H1 (cell line): ENCODE results near the gene ACAP2. TPM values are rescaled to one million over a fixed set of nuclear protein-coding genes. Genes with fewer than 3 reads are reported as not detected.

Experiments used
- CTCF ChIA-PET: fragments of 300-600 bp; sonication (Branson Sonifier 250); formaldehyde crosslinking; loops from one replicate; lab custom pipeline; 2021; ENCODE audit not compliant: partially characterized antibody; lab: Charles Lee
- POLR2A ChIA-PET: fragments of 300-600 bp; sonication (Branson Sonifier 250); formaldehyde crosslinking; loops from one replicate; lab custom pipeline; 2021; ENCODE audit warnings: inconsistent platforms; ENCODE audit not compliant: partially characterized antibody; lab: Charles Lee
- DNase-seq, 2 experiments: peaks; one replicate each; pipeline versions ENCODE4 v3.0.0 to v3.0.0-alpha.2; 2010 to 2022; ENCODE audit warnings: low spot score in 2 of 2, low read depth in 1 of 2, mixed read lengths in 1 of 2
- FAIRE-seq: peaks from 2 replicates; lab custom pipeline; 2011; peaks lifted over from hg19 to GRCh38; lab: Jason Lieb, UNC
- H2AFZ ChIP-seq: 2 replicates; pipeline ENCODE4 v1.8.1; 2012; ENCODE audit warnings: low read length, inconsistent platforms
- H2AK5ac ChIP-seq: 2 replicates; pipeline ENCODE4 v1.6.1; 2013; ENCODE audit warnings: low read depth, low read length
- H2BK120ac ChIP-seq: replicated peaks from 2 replicates; pipeline ENCODE3; 2013; ENCODE audit warnings: low read depth, low read length, inconsistent platforms
- H2BK12ac ChIP-seq: 2 replicates; pipeline ENCODE4 v1.6.1; 2013; ENCODE audit warnings: low read depth, low read length
- H2BK15ac ChIP-seq: 2 replicates; pipeline ENCODE4 v1.6.1; 2013; ENCODE audit warnings: low read length
- H2BK20ac ChIP-seq: 2 replicates; pipeline ENCODE4 v1.6.1; 2013; ENCODE audit warnings: low read length
- H2BK5ac ChIP-seq: 2 replicates; pipeline ENCODE4 v1.6.1; 2013; ENCODE audit warnings: low read depth, low read length
- H3K14ac ChIP-seq: 2 replicates; pipeline ENCODE4 v1.6.1; 2013; ENCODE audit warnings: inconsistent platforms; ENCODE audit not compliant: insufficient read length
- H3K18ac ChIP-seq: 2 replicates; pipeline ENCODE4 v1.6.1; 2013; ENCODE audit warnings: low read length; ENCODE audit errors: extremely low read depth
- H3K23ac ChIP-seq: 2 replicates; pipeline ENCODE4 v1.6.1; 2013; ENCODE audit warnings: inconsistent platforms; ENCODE audit not compliant: insufficient read length
- H3K23me2 ChIP-seq: 2 replicates; pipeline ENCODE4 v1.6.1; 2013; ENCODE audit warnings: low read depth, low read length
- H3K27ac ChIP-seq: 2 replicates; pipeline ENCODE4 v1.6.1; 2011; ENCODE audit warnings: low read depth, low read length, inconsistent platforms
- H3K27me3 ChIP-seq, 4 experiments: replicated peaks in 1 of 4; 1 replicate in 1 of 4; 2 replicates in 3 of 4; pipeline versions ENCODE4 v1.6.1 to v1.8.1; 2011 to 2013; ENCODE audit warnings: low read length in 3 of 4, mild to moderate bottlenecking in 3 of 4, inconsistent platforms in 2 of 4, mixed read lengths in 2 of 4, moderate library complexity in 1 of 4; ENCODE audit not compliant: control insufficient read depth in 3 of 4, insufficient read depth in 3 of 4; ENCODE audit errors: extremely low read depth in 1 of 4
- H3K36me3 ChIP-seq, 4 experiments: 2 replicates each; pipeline versions ENCODE4 v1.6.1 to v1.8.1; 2011 to 2013; ENCODE audit warnings: mild to moderate bottlenecking in 4 of 4, low read length in 3 of 4, moderate library complexity in 2 of 4, control low read depth in 1 of 4, inconsistent platforms in 1 of 4; ENCODE audit not compliant: insufficient read depth in 4 of 4, control insufficient read depth in 2 of 4
- H3K4ac ChIP-seq: replicated peaks from 2 replicates; pipeline ENCODE3; 2013; ENCODE audit warnings: low read length, low read depth, mixed read lengths, inconsistent platforms; ENCODE audit not compliant: insufficient read length
- H3K4me1 ChIP-seq, 4 experiments: replicated peaks in 1 of 4; 1 replicate in 1 of 4; 2 replicates in 3 of 4; pipeline versions ENCODE4 v1.6.1 to v1.8.1; 2011 to 2013; ENCODE audit warnings: low read length in 3 of 4, inconsistent platforms in 2 of 4, mixed read lengths in 1 of 4; ENCODE audit not compliant: insufficient read depth in 4 of 4, control insufficient read depth in 3 of 4
- H3K4me2 ChIP-seq, 2 experiments: 2 replicates each; pipeline versions ENCODE4 v1.6.1 to v1.8.1; 2011 to 2013; ENCODE audit warnings: low read depth in 2 of 2, low read length in 2 of 2, control low read depth in 1 of 2, inconsistent platforms in 1 of 2, mild to moderate bottlenecking in 1 of 2; ENCODE audit not compliant: insufficient read depth in 1 of 2
- H3K4me3 ChIP-seq, 4 experiments: fragments of 200-600, 300-600 bp in 1 of 4; sonication (generic), shearing (Covaris generic), sonication (Bioruptor Twin) in 1 of 4; 2 replicates each; pipeline versions ENCODE4 v1.5.1 to v1.8.1; 2011 to 2016; ENCODE audit warnings: low read length in 4 of 4, low read depth in 3 of 4, control low read depth in 2 of 4, inconsistent platforms in 2 of 4, mild to moderate bottlenecking in 2 of 4, mixed read lengths in 1 of 4, moderate library complexity in 1 of 4; ENCODE audit not compliant: insufficient read depth in 2 of 4; ENCODE audit errors: extremely low read depth in 1 of 4
- H3K56ac ChIP-seq: replicated peaks from 2 replicates; pipeline ENCODE3; 2013; ENCODE audit warnings: low read depth, mild to moderate bottlenecking, mixed read lengths, low read length, inconsistent platforms; ENCODE audit not compliant: insufficient read length
- H3K79me1 ChIP-seq: 2 replicates; pipeline ENCODE4 v1.6.1; 2013; ENCODE audit warnings: low read depth, low read length, control low read depth
- H3K79me2 ChIP-seq, 2 experiments: 2 replicates each; pipeline versions ENCODE4 v1.6.1 to v1.8.1; 2012 to 2013; ENCODE audit warnings: low read length in 2 of 2, mild to moderate bottlenecking in 2 of 2, inconsistent platforms in 1 of 2; ENCODE audit not compliant: insufficient read depth in 2 of 2, control insufficient read depth in 1 of 2
- H3K9ac ChIP-seq, 4 experiments: replicated peaks in 1 of 4; 1 replicate in 1 of 4; 2 replicates in 3 of 4; pipeline versions ENCODE4 v1.6.1 to v1.8.1; 2011 to 2013; ENCODE audit warnings: low read depth in 3 of 4, low read length in 3 of 4, control low read depth in 2 of 4, mild to moderate bottlenecking in 2 of 4, moderate library complexity in 2 of 4, inconsistent platforms in 1 of 4; ENCODE audit errors: extremely low read depth in 1 of 4
- H3K9me3 ChIP-seq, 2 experiments: 2 replicates each; pipeline versions ENCODE4 v1.6.1 to v1.8.1; 2012 to 2013; ENCODE audit warnings: mild to moderate bottlenecking in 2 of 2, moderate library complexity in 2 of 2, control low read depth in 1 of 2, inconsistent platforms in 1 of 2, low read depth in 1 of 2, low read length in 1 of 2, mixed read lengths in 1 of 2; ENCODE audit not compliant: insufficient read depth in 2 of 2
- H4K20me1 ChIP-seq, 2 experiments: replicated peaks in 1 of 2; 2 replicates each; pipeline versions ENCODE3 to v1.8.1; 2011 to 2013; ENCODE audit warnings: inconsistent platforms in 2 of 2, low read length in 2 of 2, mild to moderate bottlenecking in 1 of 2; ENCODE audit not compliant: insufficient read depth in 2 of 2, control insufficient read depth in 1 of 2
- H4K5ac ChIP-seq: 2 replicates; pipeline ENCODE4 v1.6.1; 2013; ENCODE audit warnings: low read length, low read depth, mixed read lengths, inconsistent platforms; ENCODE audit not compliant: insufficient read length
- H4K8ac ChIP-seq: 2 replicates; pipeline ENCODE4 v1.8.0; 2013; ENCODE audit warnings: mild to moderate bottlenecking, moderate library complexity, low read length, inconsistent platforms; ENCODE audit not compliant: insufficient read depth; ENCODE audit errors: extremely low read depth
- H4K91ac ChIP-seq: replicated peaks from 2 replicates; pipeline ENCODE3; 2013; ENCODE audit warnings: low read length, mixed read lengths, inconsistent platforms; ENCODE audit not compliant: insufficient read length
- CEBPB ChIP-seq: IDR thresholded peaks from 2 replicates; pipeline ENCODE4 v1.6.1; 2012; ENCODE audit warnings: low read depth, low read length
- EGR1 ChIP-seq: IDR thresholded peaks from 2 replicates; pipeline ENCODE4 v1.6.1; 2011; ENCODE audit warnings: low read depth, low read length, borderline replicate concordance
- GTF2F1 ChIP-seq: IDR thresholded peaks from 2 replicates; pipeline ENCODE4 v1.6.1; 2012; ENCODE audit warnings: low read depth, low read length, improper control_type of control experiment, borderline replicate concordance
- WGBS, 2 experiments: shearing (Covaris generic) in 1 of 2; methylation state at CpG; one replicate each; pipeline versions ENCODE4 v1.1.6 to v1.1.7; 2013 to 2015; ENCODE audit warnings: low lambda C conversion rate in 2 of 2, mixed read lengths in 2 of 2, inconsistent platforms in 1 of 2, low coverage in 1 of 2, missing lambda C conversion rate in 1 of 2; ENCODE audit not compliant: insufficient replicate concordance in 2 of 2, insufficient coverage in 1 of 2, insufficient read length in 1 of 2; ENCODE audit errors: extremely low coverage in 1 of 2, missing lambda C conversion rate in 1 of 2; 5-methylcytosine and 5-hydroxymethylcytosine counted together
- polyA plus RNA-seq, 7 experiments: library from polyadenylated mRNA; depleted of rRNA in 3 of 7; stranded (reverse) in 5 of 7; unstranded in 2 of 7; fragments of >200 nt in 5 of 7; fragments of 200-250 nt in 2 of 7; gene quantifications; 1 replicate in 5 of 7; 2 replicates in 1 of 7; 4 replicates in 1 of 7; pipeline versions ENCODE4 v1.2.1 to v1.2.3, GENCODE V29; 2011 to 2013; ENCODE audit warnings: missing spikeins in 2 of 7, mixed read lengths in 2 of 7
- total RNA-seq: library from RNA; stranded (reverse); fragmentation: NEBNext Ultra II Directional; extraction: Animal tissue kit (Norgen Biotek cat#: 25700); gene quantifications from 2 replicates; pipeline ENCODE4 v1.2.1, GENCODE V29; 2021
- TF ChIP-seq, protein P1 (sequence below), 3 experiments: IDR thresholded peaks; 1 replicate in 2 of 3; 2 replicates in 1 of 3; pipeline versions ENCODE4 v1.5.1 to v1.6.1; 2011; ENCODE audit warnings: low read length in 3 of 3, mild to moderate bottlenecking in 3 of 3, inconsistent platforms in 2 of 3, low read depth in 1 of 3, moderate library complexity in 1 of 3; ENCODE audit not compliant: insufficient read depth in 1 of 3; ENCODE audit errors: control extremely low read depth in 1 of 3

ACAP2 gene
- total and polyA plus RNA-seq, 2 of the 8 experiments (the other 6 are each of a cell fraction or from before 2014, with no cell fraction given): 7.7 to 37.3 TPM

DNA sequence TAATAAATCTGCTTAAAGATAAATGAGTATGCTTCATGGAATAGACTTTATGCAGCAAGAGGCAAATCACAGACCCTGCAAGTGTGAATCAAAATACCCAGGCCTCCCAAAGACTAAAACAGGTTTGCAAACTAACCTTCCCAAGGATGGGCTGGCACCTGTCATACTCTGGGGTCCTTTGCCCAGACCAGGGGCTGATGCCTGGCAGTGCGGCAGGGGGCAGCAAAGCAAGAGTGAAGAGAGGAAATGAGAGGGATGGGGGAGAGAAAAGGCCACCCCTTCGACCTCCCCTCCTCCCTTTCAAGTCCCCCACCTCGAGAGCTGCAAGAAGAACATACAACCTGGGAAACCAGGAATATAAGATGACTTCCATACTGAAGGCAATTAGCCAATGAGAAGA, 203.7 kb downstream of the ACAP2 start:
- peak in 1 of 2 experiments; percentile 46 for DNase-seq
- TF ChIP-seq GTF2F1: no peak
- TF ChIP-seq CEBPB: no peak
- TF ChIP-seq, protein P1, sequence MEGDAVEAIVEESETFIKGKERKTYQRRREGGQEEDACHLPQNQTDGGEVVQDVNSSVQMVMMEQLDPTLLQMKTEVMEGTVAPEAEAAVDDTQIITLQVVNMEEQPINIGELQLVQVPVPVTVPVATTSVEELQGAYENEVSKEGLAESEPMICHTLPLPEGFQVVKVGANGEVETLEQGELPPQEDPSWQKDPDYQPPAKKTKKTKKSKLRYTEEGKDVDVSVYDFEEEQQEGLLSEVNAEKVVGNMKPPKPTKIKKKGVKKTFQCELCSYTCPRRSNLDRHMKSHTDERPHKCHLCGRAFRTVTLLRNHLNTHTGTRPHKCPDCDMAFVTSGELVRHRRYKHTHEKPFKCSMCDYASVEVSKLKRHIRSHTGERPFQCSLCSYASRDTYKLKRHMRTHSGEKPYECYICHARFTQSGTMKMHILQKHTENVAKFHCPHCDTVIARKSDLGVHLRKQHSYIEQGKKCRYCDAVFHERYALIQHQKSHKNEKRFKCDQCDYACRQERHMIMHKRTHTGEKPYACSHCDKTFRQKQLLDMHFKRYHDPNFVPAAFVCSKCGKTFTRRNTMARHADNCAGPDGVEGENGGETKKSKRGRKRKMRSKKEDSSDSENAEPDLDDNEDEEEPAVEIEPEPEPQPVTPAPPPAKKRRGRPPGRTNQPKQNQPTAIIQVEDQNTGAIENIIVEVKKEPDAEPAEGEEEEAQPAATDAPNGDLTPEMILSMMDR (IDR thresholded peaks at IDR 0.05; ENCODE audit: control extremely low read depth in 1 of 3, insufficient read depth in 1 of 3, low read depth in 1 of 3, low read length in 3 of 3): peak in 1 of 3 experiments; percentile 35; a peak in 1 of 4 replicates
- TF ChIP-seq EGR1: no peak
- 84% methylated on average over 2 of the region's 3 CpGs; no CpG with 5 or more reads in 1 of the 2 experiments for WGBS, 2 experiments
- no peak overlapping the region for H4K91ac ChIP-seq
- H3K9ac ChIP-seq: no peak overlapping the region
- H3K14ac ChIP-seq: no peak overlapping the region
- H2BK5ac ChIP-seq: no peak overlapping the region
- no peaks in the 10 kb centered on the region for H3K27me3 ChIP-seq
- no peak overlapping the region for H2AK5ac ChIP-seq
- POLR2A ChIA-PET: no interaction called here
- H3K79me2 ChIP-seq: peaks cover 0 to 43% of the 10 kb centered on the region in 2 experiments; a peak in 2 of 4 replicates
- no peak overlapping the region for H2BK15ac ChIP-seq
- H2AFZ ChIP-seq: no peak overlapping the region
- no peak overlapping the region for H2BK12ac ChIP-seq
- peaks cover 17% of the 10 kb centered on the region; the same call in 1 of the 2 replicates for H3K79me1 ChIP-seq
- H3K27ac ChIP-seq: no peak overlapping the region
- no peak for FAIRE-seq
- peaks cover 0 to 7% (median 4%) of the 10 kb centered on the region in 4 experiments; a peak in 4 of 7 replicates for H3K4me1 ChIP-seq
- H3K23me2 ChIP-seq: 0 out of 2 replicates have a peak, but pooled peaks cover 2% of the 10 kb centered on the region
- H3K18ac ChIP-seq: no peak overlapping the region
- no peak overlapping the region for H3K23ac ChIP-seq
- no peak overlapping the region for H4K5ac ChIP-seq
- no peak overlapping the region for H3K4me2 ChIP-seq
- CTCF ChIA-PET: interaction anchor here (0.7 to 4.0 kb wide), 8 partner anchors 10 to 552 kb away, joined by 3 to 14 read pairs (median 3); no protein-coding TSS in a partner anchor
- H2BK120ac ChIP-seq: no peak overlapping the region
- H2BK20ac ChIP-seq: no peak overlapping the region
- no peaks in the 10 kb centered on the region for H3K9me3 ChIP-seq
- no peak overlapping the region for H3K4ac ChIP-seq
- no peak overlapping the region for H4K8ac ChIP-seq
- H3K4me3 ChIP-seq: no peak overlapping the region
- peaks cover 3 to 15% of the 10 kb centered on the region in 2 experiments for H4K20me1 ChIP-seq
- no peak overlapping the region for H3K56ac ChIP-seq
- H3K36me3 ChIP-seq: no peaks in the 10 kb centered on the region; a peak in 1 of 8 replicates
